Heart right ventricle (tissue), 16 donors: ENCODE data around the gene TTLL11. TPM values are rescaled to one million over a fixed set of nuclear protein-coding genes. Genes with fewer than 3 reads are reported as not detected.

Experiments
- ATAC-seq, 8 donors: fragments of 200-7000 bp; cut with Tn5 transposase; one replicate each; pipeline ENCODE4 v1.9.1; 2020; ENCODE audit warnings: mild to moderate bottlenecking in 8 of 8, moderate library complexity in 8 of 8, moderate number of reproducible peaks in 1 of 8
- DNase-seq, 2 donors: peaks; one replicate each; pipeline ENCODE4 v3.0.0-alpha.2; 2020
- H3K27ac ChIP-seq, 10 donors: fragments of 200-600 bp; sonication (generic) in 2 of 10; one replicate each; pipeline versions ENCODE4 v1.5.0 to v1.8.0; 2020 to 2022; ENCODE audit warnings: mild to moderate bottlenecking in 3 of 10
- H3K27me3 ChIP-seq, 7 donors: fragments of 200-600 bp; one replicate each; pipeline ENCODE4 v1.8.0; 2021 to 2022; ENCODE audit warnings: mild to moderate bottlenecking in 2 of 7
- H3K36me3 ChIP-seq, 9 donors: fragments of 200-600 bp; sonication (generic) in 1 of 9; one replicate each; pipeline versions ENCODE4 v1.5.0 to v1.8.0; 2020 to 2022; ENCODE audit warnings: mild to moderate bottlenecking in 2 of 9
- H3K4me1 ChIP-seq, 9 donors: fragments of 200-600 bp; sonication (generic) in 1 of 9; one replicate each; pipeline versions ENCODE4 v1.5.0 to v1.8.0; 2020 to 2022; ENCODE audit warnings: mild to moderate bottlenecking in 4 of 9
- H3K4me3 ChIP-seq, 10 donors: fragments of 200-600 bp; sonication (generic) in 2 of 10; one replicate each; pipeline versions ENCODE4 v1.5.0 to v1.8.0; 2020 to 2022; ENCODE audit warnings: mild to moderate bottlenecking in 7 of 10, moderate library complexity in 2 of 10
- H3K9me3 ChIP-seq, 11 donors: fragments of 200-600 bp in 10 of 11; sonication (generic) in 2 of 11; one replicate each; pipeline versions ENCODE4 v1.5.0 to v1.8.0; 2013 to 2022; ENCODE audit warnings: mild to moderate bottlenecking in 2 of 11, control low read depth in 1 of 11, moderate library complexity in 1 of 11
- CTCF ChIP-seq, 9 donors: fragments of 200-600 bp; sonication (generic) in 2 of 9; IDR thresholded peaks; one replicate each; pipeline versions ENCODE4 v1.5.0 to v1.8.0; 2021 to 2022; ENCODE audit warnings: antibody characterized with exemption in 9 of 9, mild to moderate bottlenecking in 5 of 9, moderate library complexity in 1 of 9
- WGBS, 2 donors: extraction: QIAGEN DNeasy Blood & Tissue Kit; methylation state at CpG; one replicate each; pipeline ENCODE4 v1.1.7; 2013; ENCODE audit warnings: inconsistent platforms in 1 of 2; 5-methylcytosine and 5-hydroxymethylcytosine counted together
- intact Hi-C, 10 donors: fragments of 100-400 bp; cut with DNase I; formaldehyde crosslinking; loops; one replicate each; pipeline versions ENCODE4 v1.11.1 to v1.14.2; 2022
- polyA plus RNA-seq, 2 donors: library from polyadenylated mRNA; stranded (reverse); fragments of 200-250 nt; gene quantifications; one replicate each; pipeline ENCODE4 v1.2.3, GENCODE V29; 2013
- total RNA-seq, 10 donors: library from RNA; stranded (reverse); fragmentation: NEBNext Ultra II Directional in 3 of 10; extraction: Animal tissue kit (Norgen Biotek cat#: 25700) in 3 of 10; gene quantifications; one replicate each; pipeline versions ENCODE4 v1.2.1 to v1.2.4, GENCODE V29; 2021 to 2023
- donor health status: Arrhythmogenic right ventricular cardiomyopathy.
- donor health status: ischemic (EF 13 %, LVEDD 7.1; RV severe dilation, severe dysfunction).
- donor health status: healthy with polysubstance abuse.
- donor health status: DM: no; HTN: yes; CAD: no.
- donor health status: DM: no; HTN: no; CAD: no.
- donor health status: ischemic (EF 25% LVEDD 6.9; RV normal size, moderate dysfunction).
- donor health status: ischemic (EF 25% LVEDD 5.7; RV mildly dilated, moderate dysfunction).
- donor health status: healthy.
- donor health status: DM: yes; HTN: yes; CAD: no.
- donor health status: Ischemic cardiomyopathy.
- donor health status: ischemic (EF 35%, LVEDD 5.7; RV mildly dilated, moderate dysfunction).
- donor health status: nonischemic (EF 11% LVEDD 7.7; RV severe dilation, severe dysfunction).
- donor health status: DM: yes; HTN: yes; CAD: no.
- donor health status: PGD.
- donor health status: ischemic (EF 29% LVEDD 5.4; RV normal size, mild dysfunction).
- donor health status: nonischemic (EF 23%, LVEDD 6.1; RV moderate dilation, normal function).

TTLL11 gene
- total and polyA plus RNA-seq, 12 donors = 2.6 to 8.7 (median 5.8) TPM

GRCh38 chr9:122090287-122090883 lies 2.7 kb downstream of the TTLL11 start:
- Histone ChIP-seq H3K4me1 (peaks cover 14 to 70% (median 37%) of the 10 kb centered on the region in 9 donors), H3K4me3 (no peak overlapping the region), H3K9me3 (no peaks in the 10 kb centered on the region), H3K36me3 (no peaks in the 10 kb centered on the region), H3K27ac (no peak overlapping the region), H3K27me3 (peaks cover 0 to 2% (median 0%) of the 10 kb centered on the region in 7 donors)
- WGBS, 2 donors = 86 to 88% methylated on average over 9 of the region's 9 CpGs
- TF ChIP-seq CTCF (IDR thresholded peaks at IDR 0.05) = no peak
- DNase-seq (no peak), ATAC-seq (no peak)
- intact Hi-C loops = loop anchor here in 4 of 10 donors (10.0 kb wide), 2 partner anchors 546 to 724 kb away; no protein-coding TSS in a partner anchor

GRCh38 chr9:122088880-122089706 lies 4.0 kb downstream of the TTLL11 start:
- DNase-seq (no peak), ATAC-seq (no peak)
- Histone ChIP-seq H3K27me3 (peaks cover 0 to 2% (median 0%) of the 10 kb centered on the region in 7 donors), H3K4me3 (no peak overlapping the region), H3K36me3 (no peaks in the 10 kb centered on the region), H3K27ac (peak overlapping the region in 1 of 10 donors; percentile 58), H3K9me3 (no peaks in the 10 kb centered on the region), H3K4me1 (peaks cover 14 to 66% (median 37%) of the 10 kb centered on the region in 9 donors)
- intact Hi-C loops = no loop called here
- no peak for TF ChIP-seq CTCF (IDR thresholded peaks at IDR 0.05)
- WGBS, 2 donors = 70 to 79% methylated on average over 4 of the region's 4 CpGs

- no peaks in the 10 kb centered on the region for H3K36me3 ChIP-seq
- no peaks in the 10 kb centered on the region for H3K9me3 ChIP-seq
- peak in 6 of 8 donors; percentile 56 to 74 (median 65) for ATAC-seq
- 67 to 75% methylated on average over 8 of the region's 8 CpGs for WGBS, 2 donors
- no peaks in the 10 kb centered on the region for H3K27me3 ChIP-seq
- no peak for DNase-seq
- no peak for TF ChIP-seq CTCF (IDR thresholded peaks at IDR 0.05)
- intact Hi-C loops = no loop called here
- H3K27ac ChIP-seq = peak overlapping the region in 6 of 10 donors; percentile 3 to 67 (median 50)
- no peak overlapping the region for H3K4me3 ChIP-seq
- peaks cover 14 to 61% (median 34%) of the 10 kb centered on the region in 9 donors for H3K4me1 ChIP-seq
Measured at GRCh38 chr9:122087406-122088200, 5.5 kb downstream of the TTLL11 start.

- H3K4me3 ChIP-seq = no peak overlapping the region
- H3K9me3 ChIP-seq = no peaks in the 10 kb centered on the region
- H3K27me3 ChIP-seq = no peaks in the 10 kb centered on the region
- ATAC-seq (no peak), DNase-seq (no peak)
- peak overlapping the region in 2 of 10 donors; percentile 3 to 54 for H3K27ac ChIP-seq
- intact Hi-C loops = no loop called here
- H3K4me1 ChIP-seq = peaks cover 11 to 54% (median 29%) of the 10 kb centered on the region in 9 donors
- TF ChIP-seq CTCF (IDR thresholded peaks at IDR 0.05) = no peak
- no peaks in the 10 kb centered on the region for H3K36me3 ChIP-seq
- 79 to 94% methylated on average over 1 of the region's 1 CpG for WGBS, 2 donors
Measured at GRCh38 chr9:122086873-122087272, 6.2 kb downstream of the TTLL11 start.
